T-helper 2 cell (primary cell): Measurements from ENCODE around the gene ACER3.
"Not testable (repeated sequence)": the region's sequence is repeated elsewhere in the genome, so short reads cannot be mapped to it uniquely, and the experiment has no call there.

Experiments used
- DNase-seq, 5 experiments: peaks; one replicate each; pipeline versions ENCODE4 v3.0.0 to v3.0.0-alpha.2; 2012 to 2022
- total RNA-seq, 2 donors: gene quantifications; one replicate each; lab custom pipeline; 2026; lab: John Stamatoyannopoulos, UW

The ACER3 gene
- total RNA-seq, result 14.1 to 14.7 reads per million in 2 donors

GRCh38 chr11:76860539-76861475 lies at the start of gene ACER3:
Gene ACER3 (plus strand): TSS chr11:76860918. CDS start chr11:76860977, 59 bp downstream.
- DNase-seq, result peak; percentile 70 to 88 (median 72)

GRCh38 chr11:76811259-76811658 lies 49.5 kb upstream of the ACER3 start:
- no peak for DNase-seq

- DNase-seq, result no peak
Observed at GRCh38 chr11:76814414-76814813, 46.3 kb upstream of the ACER3 start.

- not testable (repeated sequence) for DNase-seq
Observed at GRCh38 chr11:76815678-76816077, 45.0 kb upstream of the ACER3 start.

GRCh38 chr11:76820184-76820566 lies 40.5 kb upstream of the ACER3 start:
- DNase-seq, result no peak

GRCh38 chr11:76821396-76821795 lies 39.3 kb upstream of the ACER3 start:
- not testable (repeated sequence) for DNase-seq

- DNase-seq, result no peak
Observed at GRCh38 chr11:76822406-76822805, 38.3 kb upstream of the ACER3 start.

GRCh38 chr11:76823481-76824028 lies 37.2 kb upstream of the ACER3 start:
- DNase-seq, result no peak

- DNase-seq, result no peak
Observed at GRCh38 chr11:76824083-76824939, 36.4 kb upstream of the ACER3 start.

- DNase-seq, result no peak
Observed at GRCh38 chr11:76824980-76825725, 35.6 kb upstream of the ACER3 start.

- no peak for DNase-seq
Observed at GRCh38 chr11:76825726-76826396, 34.9 kb upstream of the ACER3 start.

- not testable (repeated sequence) for DNase-seq
Observed at GRCh38 chr11:76826508-76826907, 34.2 kb upstream of the ACER3 start.

GRCh38 chr11:76827005-76827404 lies 33.7 kb upstream of the ACER3 start:
- DNase-seq, result not testable (repeated sequence)

- no peak for DNase-seq
Observed at GRCh38 chr11:76830639-76831327, 29.9 kb upstream of the ACER3 start.

- no peak for DNase-seq
Observed at GRCh38 chr11:76831686-76832310, 28.9 kb upstream of the ACER3 start.

GRCh38 chr11:76832361-76832760 lies 28.4 kb upstream of the ACER3 start:
- DNase-seq, result no peak

- DNase-seq, result no peak
Observed at GRCh38 chr11:76834151-76834550, 26.6 kb upstream of the ACER3 start.

- no peak for DNase-seq
Observed at GRCh38 chr11:76835036-76835435, 25.7 kb upstream of the ACER3 start.

- no peak for DNase-seq
Observed at GRCh38 chr11:76835928-76836612, 24.6 kb upstream of the ACER3 start.
